Measurements from ENCODE around the gene ZNF24. TPM values are rescaled to one million over a fixed set of nuclear protein-coding genes. Genes with fewer than 3 reads are reported as not detected.

The ZNF24 gene
- total and polyA plus RNA-seq, 11 donors, result 11.5 to 53.3 (median 45.1) TPM

GRCh38 chr18:35282353-35282752, 61.9 kb downstream of the ZNF24 start:
- Histone ChIP-seq H3K4me3 (no peak overlapping the region), H3K36me3 (peaks cover 0 to 8% (median 0%) of the 10 kb centered on the region in 9 donors), H3K27me3 (no peaks in the 10 kb centered on the region), H3K27ac (no peak overlapping the region), H3K9me3 (peaks cover 0 to 23% (median 0%) of the 10 kb centered on the region in 12 donors), H3K4me1 (peaks cover 0 to 19% (median 0%) of the 10 kb centered on the region in 12 donors)
- TF ChIP-seq, protein P1, sequence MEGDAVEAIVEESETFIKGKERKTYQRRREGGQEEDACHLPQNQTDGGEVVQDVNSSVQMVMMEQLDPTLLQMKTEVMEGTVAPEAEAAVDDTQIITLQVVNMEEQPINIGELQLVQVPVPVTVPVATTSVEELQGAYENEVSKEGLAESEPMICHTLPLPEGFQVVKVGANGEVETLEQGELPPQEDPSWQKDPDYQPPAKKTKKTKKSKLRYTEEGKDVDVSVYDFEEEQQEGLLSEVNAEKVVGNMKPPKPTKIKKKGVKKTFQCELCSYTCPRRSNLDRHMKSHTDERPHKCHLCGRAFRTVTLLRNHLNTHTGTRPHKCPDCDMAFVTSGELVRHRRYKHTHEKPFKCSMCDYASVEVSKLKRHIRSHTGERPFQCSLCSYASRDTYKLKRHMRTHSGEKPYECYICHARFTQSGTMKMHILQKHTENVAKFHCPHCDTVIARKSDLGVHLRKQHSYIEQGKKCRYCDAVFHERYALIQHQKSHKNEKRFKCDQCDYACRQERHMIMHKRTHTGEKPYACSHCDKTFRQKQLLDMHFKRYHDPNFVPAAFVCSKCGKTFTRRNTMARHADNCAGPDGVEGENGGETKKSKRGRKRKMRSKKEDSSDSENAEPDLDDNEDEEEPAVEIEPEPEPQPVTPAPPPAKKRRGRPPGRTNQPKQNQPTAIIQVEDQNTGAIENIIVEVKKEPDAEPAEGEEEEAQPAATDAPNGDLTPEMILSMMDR (IDR thresholded peaks at IDR 0.05), result no peak
- no peak for TF ChIP-seq POLR2A (IDR thresholded peaks at IDR 0.05)
- DNase-seq (no peak), ATAC-seq (no peak)
- intact Hi-C loops (cut with DNase I), result no loop called here
- WGBS, 4 donors, result 79 to 92% (median 88%) methylated on average over 1 of the region's 1 CpG

Other genes starting within 250 kb of the ZNF24 start
- gene ZNF397, start 103.4 kb downstream of the ZNF24 start, total RNA-seq, result 10 to 100 TPM in 8 of 9 donors, 1 to 10 TPM in 1; 7.8 to 20.0 (median 13.8) TPM
- gene ZNF397, start 103.4 kb downstream of the ZNF24 start, polyA plus RNA-seq, result 10 to 100 TPM; 10.1 to 13.9 TPM
- gene ZSCAN30, start 54.2 kb downstream of the ZNF24 start, total RNA-seq, result 10 to 100 TPM in 8 of 9 donors, 1 to 10 TPM in 1; 9.4 to 18.1 (median 13.8) TPM
- 10 to 100 TPM in 1 of 2 donors, 1 to 10 TPM in 1; 6.2 to 17.1 TPM for gene ZSCAN30, start 54.2 kb downstream of the ZNF24 start, polyA plus RNA-seq
- 1 to 10 TPM in 3 of 9 donors, under 1 TPM in 6; 0.38 to 2.2 (median 0.85) TPM for gene ZNF396, start 32.9 kb upstream of the ZNF24 start, total RNA-seq
- gene ZNF396, start 32.9 kb upstream of the ZNF24 start, polyA plus RNA-seq, result under 1 TPM; 0.19 to 0.72 TPM
- gene INO80C, start 153.5 kb upstream of the ZNF24 start, total RNA-seq, result 10 to 100 TPM in 7 of 9 donors, 1 to 10 TPM in 2; 5.6 to 29.0 (median 22.3) TPM
- gene INO80C, start 153.5 kb upstream of the ZNF24 start, polyA plus RNA-seq, result 10 to 100 TPM; 24.7 to 25.2 TPM
- 10 to 100 TPM; 26.9 to 69.0 (median 43.0) TPM for gene GALNT1, start 237.3 kb upstream of the ZNF24 start, total RNA-seq
- 10 to 100 TPM in 1 of 2 donors, 1 to 10 TPM in 1; 9.6 to 37.7 TPM for gene GALNT1, start 237.3 kb upstream of the ZNF24 start, polyA plus RNA-seq